Stimulated activated CD4-positive, alpha-beta T cell treated with anti-CD3 and anti-CD28 coated beads, Interleukin-1b, Interleukin-23, amount 100 ng/mL, for 24 hours (primary cell): ENCODE data around the gene VPREB1.
"Not testable (repeated sequence)": the region's sequence is repeated elsewhere in the genome, so short reads cannot be mapped to it uniquely, and the experiment has no call there.

Experiments
- DNase-seq, 4 experiments: peaks; one replicate each; pipeline ENCODE4 v3.0.0-alpha.2; 2020; ENCODE audit warnings: low read depth in 4 of 4, low spot score in 1 of 4

VPREB1 gene

DNA sequence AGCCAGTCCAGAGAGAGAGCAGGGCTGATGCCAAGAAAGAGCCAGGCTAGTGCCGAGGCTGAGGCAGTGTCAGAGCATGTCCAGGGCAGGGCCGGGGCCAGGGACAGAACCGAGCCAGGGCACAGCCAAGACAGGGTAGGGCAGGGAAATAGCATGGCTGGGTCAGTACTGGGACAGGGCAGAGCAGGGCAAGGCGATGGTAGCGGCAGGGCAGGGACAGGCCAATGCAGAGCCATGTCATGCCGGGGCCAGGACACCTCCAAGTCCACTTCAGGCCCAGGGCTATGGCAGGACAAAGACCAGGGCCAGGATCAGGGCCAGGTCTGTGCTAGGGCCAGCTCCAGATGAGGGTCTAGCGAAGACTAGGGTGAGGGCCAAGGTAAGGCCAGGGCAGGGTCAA lies 48.9 kb downstream of the VPREB1 start:
- not testable (repeated sequence) for DNase-seq

GRCh38 chr22:22294641-22295040 lies 50.1 kb downstream of the VPREB1 start:
- DNase-seq = not testable (repeated sequence)
